Lung (tissue), 10 donors: ENCODE data around the gene FCGR3B. TPM values are rescaled to one million over a fixed set of nuclear protein-coding genes. Genes with fewer than 3 reads are reported as not detected.
"Not testable (repeated sequence)": the region's sequence is repeated elsewhere in the genome, so short reads cannot be mapped to it uniquely, and the experiment has no call there.

Experiments
- ATAC-seq: fragments of 200-7000 bp; cut with Tn5 transposase; one replicate; pipeline ENCODE4 v1.9.1; 2020; ENCODE audit warnings: moderate number of reproducible peaks; ENCODE audit not compliant: insufficient read depth, low FRiP score
- DNase-seq, 3 donors: peaks; one replicate each; pipeline ENCODE4 v3.0.0-alpha.2; 2013 to 2017
- H3K27ac ChIP-seq, 2 donors: one replicate each; pipeline ENCODE4 v1.5.1; 2013; ENCODE audit warnings: mild to moderate bottlenecking in 2 of 2, moderate library complexity in 2 of 2, control low read depth in 1 of 2, inconsistent platforms in 1 of 2, low read depth in 1 of 2, low read length in 1 of 2
- H3K27me3 ChIP-seq, 3 donors: one replicate each; pipeline ENCODE4 v1.5.1; 2013; ENCODE audit warnings: low read length in 2 of 3; ENCODE audit not compliant: control insufficient read depth in 3 of 3, insufficient read depth in 3 of 3
- H3K36me3 ChIP-seq, 4 donors: one replicate each; pipeline ENCODE4 v1.5.1; 2013; ENCODE audit warnings: low read length in 4 of 4, mild to moderate bottlenecking in 1 of 4, moderate library complexity in 1 of 4; ENCODE audit not compliant: control insufficient read depth in 4 of 4, insufficient read depth in 4 of 4
- H3K4me1 ChIP-seq, 5 donors: one replicate each; pipeline ENCODE4 v1.5.1; 2013; ENCODE audit warnings: low read length in 5 of 5, mild to moderate bottlenecking in 2 of 5, moderate library complexity in 1 of 5; ENCODE audit not compliant: control insufficient read depth in 5 of 5, insufficient read depth in 5 of 5
- H3K4me3 ChIP-seq: one replicate; pipeline ENCODE4 v1.5.1; 2013; ENCODE audit warnings: mild to moderate bottlenecking, control low read depth, moderate library complexity
- H3K9ac ChIP-seq, 2 donors: one replicate each; pipeline ENCODE4 v1.5.1; 2013; ENCODE audit warnings: low read length in 2 of 2, control low read depth in 1 of 2; ENCODE audit not compliant: insufficient read depth in 1 of 2
- H3K9me3 ChIP-seq, 4 donors: one replicate each; pipeline ENCODE4 v1.5.1; 2013; ENCODE audit warnings: low read length in 3 of 4, mild to moderate bottlenecking in 1 of 4, moderate library complexity in 1 of 4; ENCODE audit not compliant: control insufficient read depth in 4 of 4, insufficient read depth in 3 of 4
- WGBS, 2 donors: extraction: QIAGEN DNeasy Blood & Tissue Kit; methylation state at CpG; one replicate each; pipeline ENCODE4 v1.1.7; 2013; 5-methylcytosine and 5-hydroxymethylcytosine counted together
- polyA plus RNA-seq, 2 donors: library from polyadenylated mRNA; stranded (reverse); fragments of 200-250 nt; gene quantifications; one replicate each; pipeline ENCODE4 v1.2.1, GENCODE V29; 2013
- total RNA-seq, 2 donors: library from RNA; depleted of rRNA in 1 of 2; stranded (reverse); fragments of >200 nt in 1 of 2; gene quantifications; one replicate each; pipeline ENCODE4 v1.2.1, GENCODE V29; 2014 to 2021
- donor health status: Bipolar disorder and iron deficiency.
- donor health status: healthy.
- donor health status: DM: yes; HTN: yes; CAD: no.

FCGR3B gene
- total and polyA plus RNA-seq, 4 donors: 1.8 to 79.0 (median 12.8) TPM

- H3K27ac ChIP-seq: not testable (repeated sequence)
- peak; percentile 82 for ATAC-seq
- WGBS, 2 donors: 42 to 75% methylated on average over 3 to 5 of the region's 5 CpGs
Measured at GRCh38 chr1:161643481-161644208, 12.7 kb upstream of the FCGR3B start.

GRCh38 chr1:161642697-161643096, 11.7 kb upstream of the FCGR3B start:
- not testable (repeated sequence) for H3K9me3 ChIP-seq, H3K4me1 ChIP-seq, H3K27ac ChIP-seq, H3K4me3 ChIP-seq, H3K27me3 ChIP-seq, H3K9ac ChIP-seq, H3K36me3 ChIP-seq
- WGBS, 2 donors: 0 to 39% methylated on average over 1 of the region's 1 CpG
- ATAC-seq (peak; percentile 60), DNase-seq (peak in 2 of 3 donors; percentile 24 to 39)

More at GRCh38 chr1:161643481-161644208, 12.7 kb upstream of the FCGR3B start:
- not testable (repeated sequence) for H3K4me1 ChIP-seq, H3K36me3 ChIP-seq, H3K9me3 ChIP-seq, DNase-seq, H3K27me3 ChIP-seq, H3K9ac ChIP-seq, H3K4me3 ChIP-seq

GRCh38 chr1:161639203-161639602, 8.2 kb upstream of the FCGR3B start:
- H3K9ac ChIP-seq, H3K27ac ChIP-seq, DNase-seq, H3K9me3 ChIP-seq, H3K36me3 ChIP-seq, H3K4me1 ChIP-seq, H3K27me3 ChIP-seq, H3K4me3 ChIP-seq, ATAC-seq: not testable (repeated sequence)
- 81 to 85% methylated on average over 2 of the region's 2 CpGs for WGBS, 2 donors

GRCh38 chr1:161638251-161638993, 7.4 kb upstream of the FCGR3B start:
- H3K4me1 ChIP-seq, H3K36me3 ChIP-seq, H3K27ac ChIP-seq, DNase-seq, H3K4me3 ChIP-seq, H3K27me3 ChIP-seq, ATAC-seq, H3K9me3 ChIP-seq, H3K9ac ChIP-seq: not testable (repeated sequence)
- WGBS, 2 donors: 85 to 88% methylated on average over 4 of the region's 6 CpGs

GRCh38 chr1:161636976-161637375, 6.0 kb upstream of the FCGR3B start:
- H3K36me3 ChIP-seq, H3K27me3 ChIP-seq, ATAC-seq, H3K4me1 ChIP-seq, H3K4me3 ChIP-seq, DNase-seq, H3K9ac ChIP-seq, H3K9me3 ChIP-seq, H3K27ac ChIP-seq: not testable (repeated sequence)
- WGBS, 2 donors: 84 to 96% methylated on average over 3 of the region's 3 CpGs

GRCh38 chr1:161636189-161636782, 5.3 kb upstream of the FCGR3B start:
- H3K4me3 ChIP-seq, H3K36me3 ChIP-seq, H3K4me1 ChIP-seq, ATAC-seq, H3K27me3 ChIP-seq, H3K27ac ChIP-seq, H3K9ac ChIP-seq, H3K9me3 ChIP-seq, DNase-seq: not testable (repeated sequence)
- WGBS, 2 donors: 13 to 39% methylated on average over 1 of the region's 1 CpG

GRCh38 chr1:161634993-161635392, 4.0 kb upstream of the FCGR3B start:
- WGBS, 2 donors: 83% methylated on average over 1 of the region's 2 CpGs
- not testable (repeated sequence) for H3K9me3 ChIP-seq, H3K4me1 ChIP-seq, H3K4me3 ChIP-seq, H3K36me3 ChIP-seq, H3K27ac ChIP-seq, H3K9ac ChIP-seq, DNase-seq, H3K27me3 ChIP-seq, ATAC-seq
